Heart right ventricle (tissue), 16 donors: Measurements from ENCODE around the gene FUT7. TPM values are rescaled to one million over a fixed set of nuclear protein-coding genes. Genes with fewer than 3 reads are reported as not detected.

Experiments
- ATAC-seq, 8 donors: fragments of 200-7000 bp; cut with Tn5 transposase; one replicate each; pipeline ENCODE4 v1.9.1; 2020; ENCODE audit warnings: mild to moderate bottlenecking in 8 of 8, moderate library complexity in 8 of 8, moderate number of reproducible peaks in 1 of 8
- DNase-seq, 2 donors: peaks; one replicate each; pipeline ENCODE4 v3.0.0-alpha.2; 2020
- H3K27ac ChIP-seq, 10 donors: fragments of 200-600 bp; sonication (generic) in 2 of 10; one replicate each; pipeline versions ENCODE4 v1.5.0 to v1.8.0; 2020 to 2022; ENCODE audit warnings: mild to moderate bottlenecking in 3 of 10
- H3K27me3 ChIP-seq, 7 donors: fragments of 200-600 bp; one replicate each; pipeline ENCODE4 v1.8.0; 2021 to 2022; ENCODE audit warnings: mild to moderate bottlenecking in 2 of 7
- H3K36me3 ChIP-seq, 9 donors: fragments of 200-600 bp; sonication (generic) in 1 of 9; one replicate each; pipeline versions ENCODE4 v1.5.0 to v1.8.0; 2020 to 2022; ENCODE audit warnings: mild to moderate bottlenecking in 2 of 9
- H3K4me1 ChIP-seq, 9 donors: fragments of 200-600 bp; sonication (generic) in 1 of 9; one replicate each; pipeline versions ENCODE4 v1.5.0 to v1.8.0; 2020 to 2022; ENCODE audit warnings: mild to moderate bottlenecking in 4 of 9
- H3K4me3 ChIP-seq, 10 donors: fragments of 200-600 bp; sonication (generic) in 2 of 10; one replicate each; pipeline versions ENCODE4 v1.5.0 to v1.8.0; 2020 to 2022; ENCODE audit warnings: mild to moderate bottlenecking in 7 of 10, moderate library complexity in 2 of 10
- H3K9me3 ChIP-seq, 11 donors: fragments of 200-600 bp in 10 of 11; sonication (generic) in 2 of 11; one replicate each; pipeline versions ENCODE4 v1.5.0 to v1.8.0; 2013 to 2022; ENCODE audit warnings: mild to moderate bottlenecking in 2 of 11, control low read depth in 1 of 11, moderate library complexity in 1 of 11
- WGBS, 2 donors: extraction: QIAGEN DNeasy Blood & Tissue Kit; methylation state at CpG; one replicate each; pipeline ENCODE4 v1.1.7; 2013; ENCODE audit warnings: inconsistent platforms in 1 of 2; 5-methylcytosine and 5-hydroxymethylcytosine counted together
- intact Hi-C, 10 donors: fragments of 100-400 bp; cut with DNase I; formaldehyde crosslinking; loops; one replicate each; pipeline versions ENCODE4 v1.11.1 to v1.14.2; 2022
- polyA plus RNA-seq, 2 donors: library from polyadenylated mRNA; stranded (reverse); fragments of 200-250 nt; gene quantifications; one replicate each; pipeline ENCODE4 v1.2.3, GENCODE V29; 2013
- total RNA-seq, 10 donors: library from RNA; stranded (reverse); fragmentation: NEBNext Ultra II Directional in 3 of 10; extraction: Animal tissue kit (Norgen Biotek cat#: 25700) in 3 of 10; gene quantifications; one replicate each; pipeline versions ENCODE4 v1.2.1 to v1.2.4, GENCODE V29; 2021 to 2023
- TF ChIP-seq, protein P1 (sequence below), 9 donors: fragments of 200-600 bp; sonication (generic) in 2 of 9; IDR thresholded peaks; one replicate each; pipeline versions ENCODE4 v1.5.0 to v1.8.0; 2021 to 2022; ENCODE audit warnings: antibody characterized with exemption in 9 of 9, mild to moderate bottlenecking in 5 of 9, moderate library complexity in 1 of 9
- donor health status: Arrhythmogenic right ventricular cardiomyopathy.
- donor health status: ischemic (EF 13 %, LVEDD 7.1; RV severe dilation, severe dysfunction).
- donor health status: healthy with polysubstance abuse.
- donor health status: DM: no; HTN: yes; CAD: no.
- donor health status: DM: no; HTN: no; CAD: no.
- donor health status: ischemic (EF 25% LVEDD 6.9; RV normal size, moderate dysfunction).
- donor health status: ischemic (EF 25% LVEDD 5.7; RV mildly dilated, moderate dysfunction).
- donor health status: healthy.
- donor health status: DM: yes; HTN: yes; CAD: no.
- donor health status: Ischemic cardiomyopathy.
- donor health status: ischemic (EF 35%, LVEDD 5.7; RV mildly dilated, moderate dysfunction).
- donor health status: nonischemic (EF 11% LVEDD 7.7; RV severe dilation, severe dysfunction).
- donor health status: DM: yes; HTN: yes; CAD: no.
- donor health status: PGD.
- donor health status: ischemic (EF 29% LVEDD 5.4; RV normal size, mild dysfunction).
- donor health status: nonischemic (EF 23%, LVEDD 6.1; RV moderate dilation, normal function).

Gene FUT7
- total and polyA plus RNA-seq, 12 donors = 0.07 to 0.30 (median 0.15) TPM; not detected in 5

GRCh38 chr9:137049544-137050449 lies 17.9 kb upstream of the FUT7 start:
- H3K27ac ChIP-seq = no peak overlapping the region
- 54% methylated on average over 36 to 38 of the region's 38 CpGs for WGBS, 2 donors
- H3K9me3 ChIP-seq = no peaks in the 10 kb centered on the region
- intact Hi-C loops = loop anchor here in 1 of 10 donors (2.0 kb wide), 1 partner anchor 17 kb away; no protein-coding TSS in a partner anchor
- H3K27me3 ChIP-seq = peaks cover 6 to 98% (median 65%) of the 10 kb centered on the region in 7 donors
- peak in 1 of 2 donors; percentile 62 for DNase-seq
- peak in 4 of 8 donors; percentile 24 to 36 (median 26) for ATAC-seq
- H3K4me3 ChIP-seq = no peak overlapping the region
- H3K36me3 ChIP-seq = no peaks in the 10 kb centered on the region
- H3K4me1 ChIP-seq = peaks cover 23 to 46% (median 41%) of the 10 kb centered on the region in 9 donors
- TF ChIP-seq, protein P1, sequence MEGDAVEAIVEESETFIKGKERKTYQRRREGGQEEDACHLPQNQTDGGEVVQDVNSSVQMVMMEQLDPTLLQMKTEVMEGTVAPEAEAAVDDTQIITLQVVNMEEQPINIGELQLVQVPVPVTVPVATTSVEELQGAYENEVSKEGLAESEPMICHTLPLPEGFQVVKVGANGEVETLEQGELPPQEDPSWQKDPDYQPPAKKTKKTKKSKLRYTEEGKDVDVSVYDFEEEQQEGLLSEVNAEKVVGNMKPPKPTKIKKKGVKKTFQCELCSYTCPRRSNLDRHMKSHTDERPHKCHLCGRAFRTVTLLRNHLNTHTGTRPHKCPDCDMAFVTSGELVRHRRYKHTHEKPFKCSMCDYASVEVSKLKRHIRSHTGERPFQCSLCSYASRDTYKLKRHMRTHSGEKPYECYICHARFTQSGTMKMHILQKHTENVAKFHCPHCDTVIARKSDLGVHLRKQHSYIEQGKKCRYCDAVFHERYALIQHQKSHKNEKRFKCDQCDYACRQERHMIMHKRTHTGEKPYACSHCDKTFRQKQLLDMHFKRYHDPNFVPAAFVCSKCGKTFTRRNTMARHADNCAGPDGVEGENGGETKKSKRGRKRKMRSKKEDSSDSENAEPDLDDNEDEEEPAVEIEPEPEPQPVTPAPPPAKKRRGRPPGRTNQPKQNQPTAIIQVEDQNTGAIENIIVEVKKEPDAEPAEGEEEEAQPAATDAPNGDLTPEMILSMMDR (IDR thresholded peaks at IDR 0.05) = peak; percentile 29 to 64 (median 53)

- H3K27me3 ChIP-seq = peaks cover 6 to 98% (median 61%) of the 10 kb centered on the region in 7 donors
- no peak overlapping the region for H3K27ac ChIP-seq
- H3K4me1 ChIP-seq = peaks cover 23 to 46% (median 42%) of the 10 kb centered on the region in 9 donors
Measured at GRCh38 chr9:137048655-137049543, 17.0 kb upstream of the FUT7 start.

GRCh38 chr9:137046088-137046787 lies 14.3 kb upstream of the FUT7 start, which contains the start of gene NPDC1:
Gene NPDC1 (minus strand): TSS chr9:137046177. CDS start chr9:137045989, 188 bp downstream.
- ATAC-seq = peak; percentile 58 to 77 (median 66)

More at GRCh38 chr9:137048655-137049543, 17.0 kb upstream of the FUT7 start:
- H3K4me3 ChIP-seq = no peak overlapping the region
- WGBS, 2 donors = 41 to 43% methylated on average over 68 to 72 of the region's 72 CpGs
- intact Hi-C loops = loop anchor here in 1 of 10 donors (2.0 kb wide), 1 partner anchor 18 kb away; no protein-coding TSS in a partner anchor
- TF ChIP-seq, protein P1 (IDR thresholded peaks at IDR 0.05) = no peak
- ATAC-seq (no peak), DNase-seq (no peak)
- no peaks in the 10 kb centered on the region for H3K36me3 ChIP-seq
- H3K9me3 ChIP-seq = no peaks in the 10 kb centered on the region

More at GRCh38 chr9:137046088-137046787, 14.3 kb upstream of the FUT7 start, which contains the start of gene NPDC1:
- peak; percentile 82 to 83 for DNase-seq
- peaks cover 0 to 15% (median 0%) of the 10 kb centered on the region in 9 donors for H3K36me3 ChIP-seq
- TF ChIP-seq, protein P1 (IDR thresholded peaks at IDR 0.05) = peak; percentile 78 to 94 (median 92)
- no peaks in the 10 kb centered on the region for H3K9me3 ChIP-seq
- H3K27ac ChIP-seq = peak within 1 kb of the TSS; percentile 78 to 92 (median 88)
- H3K27me3 ChIP-seq = peaks cover 0 to 76% (median 36%) of the 10 kb centered on the region in 7 donors
- H3K4me1 ChIP-seq = peaks cover 25 to 57% (median 40%) of the 10 kb centered on the region in 9 donors
- intact Hi-C loops = loop anchor here in 6 of 10 donors (1.0 to 2.0 kb wide), 4 partner anchors 18 to 24 kb away; partner anchors contain the start of gene SAPCD2 (in 1 of the 6)
- whole genome bisulfite sequencing, 2 donors = 0% methylated on average over 55 of the region's 57 CpGs
- H3K4me3 ChIP-seq = peak within 1 kb of the TSS; percentile 45 to 80 (median 68)
